Glutamatergic neuron (in vitro differentiated cells): ENCODE results near the gene FNDC3B. TPM values are rescaled to one million over a fixed set of nuclear protein-coding genes. Genes with fewer than 3 reads are reported as not detected.

Experiments used
- DNase-seq: peaks from one replicate; pipeline ENCODE4 v3.0.0; 2022
- H3K27ac Mint-ChIP-seq: one replicate; pipeline ENCODE4 v1.8.0; 2020; ENCODE audit warnings: mild to moderate bottlenecking, mixed read lengths, inconsistent platforms; ENCODE audit not compliant: unreplicated experiment
- H3K27me3 Mint-ChIP-seq: one replicate; pipeline ENCODE4 v1.8.0; 2020; ENCODE audit warnings: mild to moderate bottlenecking, moderate library complexity, mixed read lengths, inconsistent platforms; ENCODE audit not compliant: unreplicated experiment
- H3K36me3 Mint-ChIP-seq: one replicate; pipeline ENCODE4 v1.8.0; 2020; ENCODE audit warnings: mild to moderate bottlenecking, mixed read lengths, inconsistent platforms; ENCODE audit not compliant: unreplicated experiment
- H3K4me1 Mint-ChIP-seq: one replicate; pipeline ENCODE4 v1.8.0; 2020; ENCODE audit warnings: mild to moderate bottlenecking, low read depth, mixed read lengths, inconsistent platforms; ENCODE audit not compliant: unreplicated experiment
- H3K4me3 Mint-ChIP-seq: one replicate; pipeline ENCODE4 v1.8.0; 2020; ENCODE audit warnings: mild to moderate bottlenecking, mixed read lengths, inconsistent platforms; ENCODE audit not compliant: unreplicated experiment
- H3K9me3 Mint-ChIP-seq: one replicate; pipeline ENCODE4 v1.8.0; 2020; ENCODE audit warnings: mild to moderate bottlenecking, moderate library complexity, mixed read lengths, inconsistent platforms; ENCODE audit not compliant: unreplicated experiment
- total RNA-seq: library from RNA; stranded (reverse); fragmentation: NEBNext Ultra II Directional; extraction: Animal tissue kit (Norgen Biotek cat#: 25700); gene quantifications from one replicate; pipeline ENCODE4 v1.2.1, GENCODE V29; 2021; ENCODE audit not compliant: unreplicated experiment
- TF ChIP-seq, protein P1 (sequence below): fragments of 200-600 bp; sonication (generic); IDR thresholded peaks from one replicate; pipeline ENCODE4 v1.5.0; 2021; ENCODE audit not compliant: partially characterized antibody, unreplicated experiment

Gene FNDC3B
- total RNA-seq, 1 donor from 2014 or later: 11.7 TPM

- no peak overlapping the region for H3K4me3 Mint-ChIP-seq
- H3K27me3 Mint-ChIP-seq: peaks cover 2% of the 10 kb centered on the region
- peaks cover 3% of the 10 kb centered on the region for H3K9me3 Mint-ChIP-seq
- no peak overlapping the region for H3K27ac Mint-ChIP-seq
- no peaks in the 10 kb centered on the region for H3K36me3 Mint-ChIP-seq
- no peaks in the 10 kb centered on the region for H3K4me1 Mint-ChIP-seq
- TF ChIP-seq, protein P1, sequence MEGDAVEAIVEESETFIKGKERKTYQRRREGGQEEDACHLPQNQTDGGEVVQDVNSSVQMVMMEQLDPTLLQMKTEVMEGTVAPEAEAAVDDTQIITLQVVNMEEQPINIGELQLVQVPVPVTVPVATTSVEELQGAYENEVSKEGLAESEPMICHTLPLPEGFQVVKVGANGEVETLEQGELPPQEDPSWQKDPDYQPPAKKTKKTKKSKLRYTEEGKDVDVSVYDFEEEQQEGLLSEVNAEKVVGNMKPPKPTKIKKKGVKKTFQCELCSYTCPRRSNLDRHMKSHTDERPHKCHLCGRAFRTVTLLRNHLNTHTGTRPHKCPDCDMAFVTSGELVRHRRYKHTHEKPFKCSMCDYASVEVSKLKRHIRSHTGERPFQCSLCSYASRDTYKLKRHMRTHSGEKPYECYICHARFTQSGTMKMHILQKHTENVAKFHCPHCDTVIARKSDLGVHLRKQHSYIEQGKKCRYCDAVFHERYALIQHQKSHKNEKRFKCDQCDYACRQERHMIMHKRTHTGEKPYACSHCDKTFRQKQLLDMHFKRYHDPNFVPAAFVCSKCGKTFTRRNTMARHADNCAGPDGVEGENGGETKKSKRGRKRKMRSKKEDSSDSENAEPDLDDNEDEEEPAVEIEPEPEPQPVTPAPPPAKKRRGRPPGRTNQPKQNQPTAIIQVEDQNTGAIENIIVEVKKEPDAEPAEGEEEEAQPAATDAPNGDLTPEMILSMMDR: no peak
- no peak for DNase-seq
These were observed 26.8 kb downstream of the FNDC3B start for GRCh38 chr3:172065967-172066762.

- Mint-ChIP-seq H3K9me3 (peaks cover 3% of the 10 kb centered on the region), H3K27ac (no peak overlapping the region), H3K36me3 (no peaks in the 10 kb centered on the region), H3K4me1 (no peaks in the 10 kb centered on the region), H3K27me3 (peaks cover 2% of the 10 kb centered on the region), H3K4me3 (no peak overlapping the region)
- DNase-seq: no peak
- TF ChIP-seq, protein P1: no peak
These were observed 27.8 kb downstream of the FNDC3B start for GRCh38 chr3:172066880-172067796.

DNA sequence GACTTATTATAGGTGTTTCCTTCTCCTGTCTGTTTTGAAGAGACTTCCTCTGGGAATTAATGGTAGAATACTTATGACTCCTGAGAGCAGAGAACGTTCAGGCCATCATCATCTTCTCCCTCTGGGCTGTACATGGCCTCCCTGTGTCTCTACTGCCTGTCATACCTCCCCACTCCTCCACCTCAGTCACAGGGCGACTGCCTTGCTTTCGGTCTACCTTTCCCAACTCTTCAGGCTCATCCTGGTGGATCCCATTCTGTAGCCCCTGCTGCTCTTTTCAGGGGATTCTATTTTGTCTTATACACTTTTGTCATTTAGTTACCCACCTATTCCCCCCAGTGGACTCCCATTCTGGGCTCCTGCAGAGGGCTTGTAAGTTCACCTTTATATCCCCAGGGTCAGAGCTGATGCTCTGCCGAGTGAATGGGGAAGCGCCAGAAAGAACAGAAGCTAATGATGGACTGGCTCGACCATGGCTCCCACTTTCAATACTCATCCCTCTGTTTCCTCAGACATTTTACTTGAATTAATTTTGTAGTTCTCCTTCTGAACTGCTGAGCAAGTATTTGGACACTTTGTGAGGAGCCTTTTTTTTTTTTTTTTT lies 28.6 kb downstream of the FNDC3B start:
- TF ChIP-seq, protein P1: no peak
- no peak overlapping the region for H3K4me3 Mint-ChIP-seq
- H3K36me3 Mint-ChIP-seq: no peaks in the 10 kb centered on the region
- DNase-seq: no peak
- H3K27me3 Mint-ChIP-seq: peaks cover 2% of the 10 kb centered on the region
- H3K4me1 Mint-ChIP-seq: no peaks in the 10 kb centered on the region
- H3K27ac Mint-ChIP-seq: no peak overlapping the region
- peaks cover 3% of the 10 kb centered on the region for H3K9me3 Mint-ChIP-seq

GRCh38 chr3:172068977-172069376 lies 29.6 kb downstream of the FNDC3B start:
- H3K4me1 Mint-ChIP-seq: no peaks in the 10 kb centered on the region
- H3K4me3 Mint-ChIP-seq: no peak overlapping the region
- no peak overlapping the region for H3K27ac Mint-ChIP-seq
- no peaks in the 10 kb centered on the region for H3K36me3 Mint-ChIP-seq
- H3K27me3 Mint-ChIP-seq: peaks cover 1% of the 10 kb centered on the region
- DNase-seq: no peak
- peaks cover 3% of the 10 kb centered on the region for H3K9me3 Mint-ChIP-seq
- TF ChIP-seq, protein P1: no peak
